Suprapubic skin (tissue), 4 donors: ENCODE results near the gene DAAM1. TPM values are rescaled to one million over a fixed set of nuclear protein-coding genes. Genes with fewer than 3 reads are reported as not detected.

Experiments
- DNase-seq, 2 donors: peaks; one replicate each; pipeline ENCODE4 v3.0.0-alpha.2; 2019; ENCODE audit warnings: low spot score in 2 of 2
- H3K27ac ChIP-seq: fragments of 200-600 bp; sonication (generic); one replicate; pipeline ENCODE4 v1.5.1; 2019
- H3K27me3 ChIP-seq: fragments of 200-600 bp; sonication (generic); one replicate; pipeline ENCODE4 v1.5.1; 2019
- H3K36me3 ChIP-seq: fragments of 200-600 bp; sonication (generic); one replicate; pipeline ENCODE4 v1.5.1; 2019
- H3K4me1 ChIP-seq: fragments of 200-600 bp; sonication (generic); one replicate; pipeline ENCODE4 v1.5.1; 2019
- H3K4me3 ChIP-seq: fragments of 200-600 bp; sonication (generic); one replicate; pipeline ENCODE4 v1.5.1; 2019; ENCODE audit warnings: mild to moderate bottlenecking
- H3K9me3 ChIP-seq: fragments of 200-600 bp; sonication (generic); one replicate; pipeline ENCODE4 v1.5.1; 2019
- CTCF ChIP-seq, 2 donors: fragments of 200-600 bp in 1 of 2; fragments of 450-650 bp in 1 of 2; sonication (generic) in 1 of 2; IDR thresholded peaks; one replicate each; pipeline ENCODE4 v1.5.1; 2016 to 2019; ENCODE audit warnings: antibody characterized with exemption in 2 of 2, mild to moderate bottlenecking in 1 of 2, moderate library complexity in 1 of 2
- EP300 ChIP-seq: sonication (generic); formaldehyde crosslinking; IDR thresholded peaks from one replicate; pipeline ENCODE4 v1.6.1; 2017; ENCODE audit warnings: antibody characterized with exemption
- POLR2A ChIP-seq, 2 donors: fragments of 450-650 bp; IDR thresholded peaks; one replicate each; pipeline ENCODE4 v1.6.1; 2017; ENCODE audit warnings: antibody characterized with exemption in 2 of 2, mild to moderate bottlenecking in 2 of 2, moderate library complexity in 2 of 2
- POLR2AphosphoS5 ChIP-seq, 3 donors: sonication (generic); formaldehyde crosslinking; IDR thresholded peaks; one replicate each; pipeline ENCODE4 v1.6.1; 2017; ENCODE audit warnings: antibody characterized with exemption in 3 of 3
- WGBS: methylation state at CpG from one replicate; pipeline ENCODE4 v1.1.5; 2018; 5-methylcytosine and 5-hydroxymethylcytosine counted together
- total RNA-seq, 4 donors: library from RNA; depleted of rRNA; stranded (reverse); fragments of >200 nt; gene quantifications; one replicate each; pipeline ENCODE4 v1.1.0, GENCODE V29; 2016

The DAAM1 gene
- total RNA-seq, 4 donors from 2014 or later, result 103 to 196 (median 171) TPM

DNA sequence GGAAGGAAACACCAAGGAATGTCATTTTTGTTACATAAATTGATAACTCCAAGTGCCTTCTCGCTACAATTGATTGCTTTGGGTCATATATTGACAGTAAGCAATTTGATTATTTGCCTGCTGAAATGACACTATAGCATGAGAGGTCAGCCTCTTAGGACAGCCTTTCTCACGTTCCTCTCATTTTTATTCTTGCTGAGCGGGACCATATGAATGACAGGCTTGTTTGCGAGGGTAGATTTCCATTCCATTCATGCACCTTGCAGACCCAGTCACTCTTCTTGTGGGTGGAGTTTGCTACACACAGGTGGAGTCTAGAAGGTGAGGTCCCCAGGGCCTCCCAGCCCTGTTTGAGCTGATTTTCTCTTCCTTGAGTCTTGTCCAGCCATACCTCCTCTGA is 27.3 kb downstream of the DAAM1 start:
- Histone ChIP-seq H3K36me3 (no peaks in the 10 kb centered on the region), H3K9me3 (no peaks in the 10 kb centered on the region), H3K4me3 (no peak overlapping the region), H3K27me3 (no peaks in the 10 kb centered on the region), H3K4me1 (peaks cover 49% of the 10 kb centered on the region), H3K27ac (peak overlapping the region; percentile 63)
- no peak for DNase-seq
- TF ChIP-seq POLR2AphosphoS5 (IDR thresholded peaks at IDR 0.05) (no peak), POLR2A (IDR thresholded peaks at IDR 0.05) (no peak), EP300 (no peak), CTCF (IDR thresholded peaks at IDR 0.05) (no peak)
- 72% methylated on average over 4 of the region's 4 CpGs for WGBS

DNA sequence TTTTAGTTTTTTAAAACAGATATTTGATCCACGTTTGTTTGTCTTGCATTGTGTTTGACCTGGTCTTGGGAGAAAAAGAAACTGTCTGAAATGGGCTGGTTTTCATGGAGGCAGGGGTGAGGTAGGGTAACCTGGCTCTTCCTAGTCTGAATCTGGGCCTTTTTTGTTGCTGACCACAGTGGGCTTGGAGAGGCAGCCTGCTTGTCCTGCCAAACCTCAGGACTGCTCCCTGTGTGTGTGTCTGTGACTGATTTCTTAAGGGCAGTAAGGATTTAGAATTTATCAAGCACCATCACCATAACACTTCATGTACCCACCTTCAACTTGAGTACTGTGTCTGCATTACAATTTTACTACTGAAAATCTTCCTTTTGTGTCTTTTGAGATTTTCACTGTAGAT is 28.5 kb downstream of the DAAM1 start:
- no peak for DNase-seq
- H3K4me1 ChIP-seq, result peaks cover 46% of the 10 kb centered on the region

DNA sequence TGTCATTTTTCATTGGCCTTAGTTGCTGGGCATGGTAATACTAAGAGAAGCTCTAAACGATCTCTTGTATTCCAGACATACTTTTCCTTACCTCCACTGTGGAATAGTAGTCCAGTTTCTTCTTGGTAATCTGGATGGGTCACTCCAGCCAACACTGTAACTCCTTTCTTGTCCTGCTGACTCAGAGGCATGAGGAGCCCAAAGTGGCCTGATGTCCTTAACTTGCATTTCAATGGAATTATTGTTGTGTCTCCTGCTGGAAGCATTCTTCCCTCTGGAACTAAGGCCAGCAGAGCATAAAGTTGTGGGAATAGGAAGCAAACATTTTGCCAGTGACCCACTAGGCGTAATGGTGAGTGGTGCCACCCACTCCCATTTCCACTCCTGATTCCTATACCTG is 33.1 kb downstream of the DAAM1 start:
- 89% methylated on average over 2 of the region's 2 CpGs for WGBS
- no peaks in the 10 kb centered on the region for H3K9me3 ChIP-seq
- H3K27ac ChIP-seq, result no peak overlapping the region
- no peak for TF ChIP-seq POLR2A (IDR thresholded peaks at IDR 0.05)
- no peak for TF ChIP-seq CTCF (IDR thresholded peaks at IDR 0.05)
- no peak for TF ChIP-seq POLR2AphosphoS5 (IDR thresholded peaks at IDR 0.05)
- H3K27me3 ChIP-seq, result no peaks in the 10 kb centered on the region
- H3K4me3 ChIP-seq, result no peak overlapping the region
- DNase-seq, result no peak
- H3K36me3 ChIP-seq, result no peaks in the 10 kb centered on the region
- peaks cover 36% of the 10 kb centered on the region for H3K4me1 ChIP-seq

More for the DNA sequence above, 28.5 kb downstream of the DAAM1 start:
- Histone ChIP-seq H3K36me3 (no peaks in the 10 kb centered on the region), H3K4me3 (no peak overlapping the region), H3K9me3 (no peaks in the 10 kb centered on the region), H3K27ac (no peak overlapping the region), H3K27me3 (no peaks in the 10 kb centered on the region)
- TF ChIP-seq POLR2A (IDR thresholded peaks at IDR 0.05) (no peak), EP300 (no peak), CTCF (IDR thresholded peaks at IDR 0.05) (no peak), POLR2AphosphoS5 (IDR thresholded peaks at IDR 0.05) (no peak)
- WGBS, result 79% methylated on average over 1 of the region's 1 CpG

GRCh38 chr14:59224341-59224740 is 35.9 kb downstream of the DAAM1 start:
- Histone ChIP-seq H3K27me3 (no peaks in the 10 kb centered on the region), H3K4me3 (no peak overlapping the region), H3K9me3 (no peaks in the 10 kb centered on the region), H3K27ac (no peak overlapping the region), H3K4me1 (peaks cover 43% of the 10 kb centered on the region), H3K36me3 (no peaks in the 10 kb centered on the region)
- 69% methylated on average over 3 of the region's 3 CpGs for WGBS
- DNase-seq, result no peak
- TF ChIP-seq POLR2AphosphoS5 (IDR thresholded peaks at IDR 0.05) (no peak), CTCF (IDR thresholded peaks at IDR 0.05) (no peak), EP300 (no peak), POLR2A (IDR thresholded peaks at IDR 0.05) (no peak)

DNA sequence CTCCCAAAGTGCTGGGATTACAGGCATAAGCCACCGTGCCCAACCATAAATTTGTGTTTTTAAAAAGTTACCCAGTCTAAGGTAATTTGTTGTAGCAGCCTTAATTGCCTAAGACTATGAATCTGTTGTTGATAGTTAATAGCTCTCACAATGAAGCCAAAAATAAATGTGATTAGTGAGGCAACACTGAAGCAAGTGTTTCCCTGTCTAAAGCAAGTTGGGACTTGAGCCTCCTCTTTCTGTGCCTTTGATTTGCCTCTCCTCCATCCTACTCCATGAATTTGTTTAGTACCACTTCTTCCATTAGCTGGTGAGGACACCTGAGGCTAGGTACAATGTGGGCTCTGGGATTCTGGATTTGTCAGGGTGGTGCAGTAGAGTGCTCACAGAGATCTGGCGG is 36.8 kb downstream of the DAAM1 start:
- TF ChIP-seq EP300 (no peak), POLR2AphosphoS5 (IDR thresholded peaks at IDR 0.05) (no peak), POLR2A (IDR thresholded peaks at IDR 0.05) (no peak), CTCF (IDR thresholded peaks at IDR 0.05) (no peak)
- Histone ChIP-seq H3K27ac (peak overlapping the region; percentile 6), H3K9me3 (no peaks in the 10 kb centered on the region), H3K4me1 (peaks cover 45% of the 10 kb centered on the region), H3K27me3 (no peaks in the 10 kb centered on the region), H3K4me3 (no peak overlapping the region), H3K36me3 (no peaks in the 10 kb centered on the region)
- 76% methylated on average over 2 of the region's 2 CpGs for WGBS
- no peak for DNase-seq
